ENCODE data around the gene ERAS. TPM values are rescaled to one million over a fixed set of nuclear protein-coding genes. Genes with fewer than 3 reads are reported as not detected.

The ERAS gene
- total RNA-seq, 1 experiment from 2014 or later, result not detected

DNA sequence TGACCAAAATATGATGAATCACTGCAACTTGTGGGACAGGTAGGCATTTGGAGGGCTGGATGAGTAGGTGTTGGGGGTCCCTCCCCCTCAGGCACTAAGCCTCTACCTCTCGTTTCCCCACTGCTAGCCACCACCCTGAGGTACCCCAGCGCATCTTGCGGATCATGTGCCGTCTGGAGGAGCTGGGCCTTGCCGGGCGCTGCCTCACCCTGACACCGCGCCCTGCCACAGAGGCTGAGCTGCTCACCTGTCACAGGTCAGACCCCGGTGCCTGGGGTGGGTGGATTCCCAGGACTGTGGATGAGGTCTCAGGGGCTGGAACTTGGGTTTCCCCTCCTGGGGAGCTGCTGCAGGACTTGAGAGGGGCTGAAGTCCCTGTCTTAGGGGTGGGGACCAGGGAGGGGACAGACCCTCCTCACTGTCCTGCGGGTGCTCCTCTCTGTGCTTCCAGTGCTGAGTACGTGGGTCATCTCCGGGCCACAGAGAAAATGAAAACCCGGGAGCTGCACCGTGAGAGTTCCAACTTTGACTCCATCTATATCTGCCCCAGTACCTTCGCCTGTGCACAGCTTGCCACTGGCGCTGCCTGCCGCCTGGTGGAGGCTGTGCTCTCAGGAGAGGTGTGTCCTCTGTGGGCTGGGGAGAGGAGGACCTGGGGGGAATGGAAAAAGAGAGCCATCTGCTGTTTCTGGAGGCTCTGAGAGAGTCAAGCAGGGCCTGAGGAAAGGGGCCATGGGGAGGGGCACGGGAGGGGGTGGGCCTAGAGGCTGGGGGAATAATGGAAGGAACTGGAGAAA is 10.1 kb upstream of the ERAS start:
- TF ChIP-seq EGR1 (IDR thresholded peaks at IDR 0.05; ENCODE audit: low read depth) (no peak), SIN3A (IDR thresholded peaks at IDR 0.05; ENCODE audit: low read depth) (no peak), SP1 (IDR thresholded peaks at IDR 0.05; ENCODE audit: low read depth) (no peak), EZH2phosphoT487 (IDR thresholded peaks at IDR 0.05; ENCODE audit: borderline replicate concordance) (no peak), MAX (IDR thresholded peaks at IDR 0.05) (no peak), CBX3 (IDR thresholded peaks at IDR 0.05; ENCODE audit: low read depth) (no peak), JUND (IDR thresholded peaks at IDR 0.05) (no peak)
- ATAC-seq (no peak), DNase-seq (ENCODE audit: low read depth, low spot score) (no peak)
- ChIA-PET RAD21 (ENCODE audit: low non-redundant PET in 1 of 2, low total read pairs in 2 of 2, uncharacterized antibody in 2 of 2, unreplicated experiment in 2 of 2) (no interaction called here), POLR2A (no interaction called here), CTCF (no interaction called here)
- no peaks in the 10 kb centered on the region for H3K9me2 ChIP-seq (ENCODE audit: insufficient read depth)
- H3K79me2 ChIP-seq (ENCODE audit: insufficient read depth, low read length), result no peaks in the 10 kb centered on the region
- H3K27ac ChIP-seq (ENCODE audit: low read depth, low read length), result no peak overlapping the region
- intact Hi-C loops (cut with micrococcal nuclease), result no loop called here
- H3K9me3 ChIP-seq (ENCODE audit: control insufficient read depth in 1 of 2, insufficient read depth in 1 of 2, low read depth in 1 of 2, low read length in 2 of 2), result no peaks in the 10 kb centered on the region
- no peak overlapping the region for H3K4me2 ChIP-seq (ENCODE audit: low read length)
- H4K20me1 ChIP-seq (ENCODE audit: insufficient read depth), result no peaks in the 10 kb centered on the region
- no TSS peak for BruUV-seq (replicated peaks)
- no peaks in the 10 kb centered on the region for H3K4me1 ChIP-seq (ENCODE audit: control insufficient read depth in 1 of 2, insufficient read depth in 2 of 2, low read length in 2 of 2)
- no peak overlapping the region for H3K9ac ChIP-seq (ENCODE audit: low read length)
- no peaks in the 10 kb centered on the region for H3K27me3 ChIP-seq (ENCODE audit: insufficient read depth, low read length)
- H3K4me3 ChIP-seq (replicated peaks in 1 of 2; ENCODE audit: low read depth in 1 of 2, low read length in 2 of 2), result no peak overlapping the region
- no peak overlapping the region for H2AFZ ChIP-seq (ENCODE audit: low read depth, low read length, poor library complexity, severe bottlenecking)
- H3K36me3 ChIP-seq (ENCODE audit: control insufficient read depth in 1 of 2, insufficient read depth in 2 of 2, low read length in 2 of 2), result no peaks in the 10 kb centered on the region

GRCh38 chrX:48818098-48818497 is 8.2 kb upstream of the ERAS start:
- no peak for DNase-seq (ENCODE audit: low read depth, low spot score)
- POLR2A ChIA-PET, result no interaction called here
- RAD21 ChIA-PET (ENCODE audit: low non-redundant PET in 1 of 2, low total read pairs in 2 of 2, uncharacterized antibody in 2 of 2, unreplicated experiment in 2 of 2), result no interaction called here
- Histone ChIP-seq H3K79me2 (ENCODE audit: insufficient read depth, low read length) (no peaks in the 10 kb centered on the region), H3K9me3 (ENCODE audit: control insufficient read depth in 1 of 2, insufficient read depth in 1 of 2, low read depth in 1 of 2, low read length in 2 of 2) (no peaks in the 10 kb centered on the region), H3K27ac (ENCODE audit: low read depth, low read length) (no peak overlapping the region), H3K4me1 (ENCODE audit: control insufficient read depth in 1 of 2, insufficient read depth in 2 of 2, low read length in 2 of 2) (no peaks in the 10 kb centered on the region), H3K4me2 (ENCODE audit: low read length) (no peak overlapping the region), H3K4me3 (replicated peaks in 1 of 2; ENCODE audit: low read depth in 1 of 2, low read length in 2 of 2) (no peak overlapping the region), H3K9ac (ENCODE audit: low read length) (no peak overlapping the region), H4K20me1 (ENCODE audit: insufficient read depth) (no peaks in the 10 kb centered on the region), H2AFZ (ENCODE audit: low read depth, low read length, poor library complexity, severe bottlenecking) (no peak overlapping the region), H3K27me3 (ENCODE audit: insufficient read depth, low read length) (no peaks in the 10 kb centered on the region), H3K9me2 (ENCODE audit: insufficient read depth) (no peaks in the 10 kb centered on the region), H3K36me3 (ENCODE audit: control insufficient read depth in 1 of 2, insufficient read depth in 2 of 2, low read length in 2 of 2) (no peaks in the 10 kb centered on the region)
- no peak for ATAC-seq
- BruUV-seq (replicated peaks), result no TSS peak
- intact Hi-C loops (cut with micrococcal nuclease), result no loop called here
- no peak for TF ChIP-seq MAX (IDR thresholded peaks at IDR 0.05)
- TF ChIP-seq RAD21 (IDR thresholded peaks at IDR 0.05; ENCODE audit: low read depth), result no peak
- no peak for TF ChIP-seq YY1 (IDR thresholded peaks at IDR 0.05; ENCODE audit: extremely low read depth, insufficient replicate concordance, low read depth, low read length)
- no peak for TF ChIP-seq SP1 (IDR thresholded peaks at IDR 0.05; ENCODE audit: low read depth)
- no peak for TF ChIP-seq ZNF274 (IDR thresholded peaks at IDR 0.05; ENCODE audit: low read depth, low read length)
- TF ChIP-seq, protein P1, sequence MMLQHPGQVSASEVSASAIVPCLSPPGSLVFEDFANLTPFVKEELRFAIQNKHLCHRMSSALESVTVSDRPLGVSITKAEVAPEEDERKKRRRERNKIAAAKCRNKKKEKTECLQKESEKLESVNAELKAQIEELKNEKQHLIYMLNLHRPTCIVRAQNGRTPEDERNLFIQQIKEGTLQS (IDR thresholded peaks at IDR 0.05), result no peak
- no peak for TF ChIP-seq ZFX (IDR thresholded peaks at IDR 0.05)
- CTCF ChIA-PET, result no interaction called here

Measured in HCT116 (cell line).